Epithelial cell of esophagus (primary cell): ENCODE data around the gene FAM114A1.

Source experiments
- DNase-seq: peaks from one replicate; pipeline ENCODE4 v3.0.0; 2010; ENCODE audit warnings: low read depth
- H3K4me3 ChIP-seq: 2 replicates; pipeline ENCODE4 v1.5.1; 2011; ENCODE audit warnings: mild to moderate bottlenecking, low read length, control low read depth
- CTCF ChIP-seq: IDR thresholded peaks from 2 replicates; pipeline ENCODE4 v1.5.1; 2011; ENCODE audit warnings: low read depth, mild to moderate bottlenecking, low read length, control low read depth, inconsistent platforms; ENCODE audit not compliant: insufficient read depth; ENCODE audit errors: missing control alignments

The FAM114A1 gene

DNA sequence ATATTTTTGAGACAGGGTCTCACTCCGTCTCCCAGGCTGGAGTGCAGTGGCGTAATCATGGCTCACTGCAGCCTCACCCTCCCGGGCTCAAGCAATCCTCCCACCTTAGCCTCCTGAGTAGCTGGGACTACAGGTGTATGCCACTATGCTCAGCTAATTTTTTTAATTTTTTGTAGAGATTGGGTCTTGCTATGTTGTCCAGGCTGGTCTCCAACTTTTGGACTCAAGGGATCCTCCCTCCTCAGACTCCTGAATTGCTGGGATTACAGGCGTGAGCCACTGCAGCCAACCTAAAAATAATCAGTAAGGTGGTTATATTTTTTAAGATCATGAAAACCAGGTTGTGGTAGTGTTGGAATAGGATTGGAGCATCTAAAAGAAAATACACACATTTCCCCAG is 126.5 kb downstream of the FAM114A1 start:
- no peak for TF ChIP-seq CTCF
- no peak overlapping the region for H3K4me3 ChIP-seq
- no peak for DNase-seq
